Smooth muscle cell (in vitro differentiated cells): ENCODE data around the gene SLC31A1. TPM values are rescaled to one million over a fixed set of nuclear protein-coding genes. Genes with fewer than 3 reads are reported as not detected.
"Not testable (repeated sequence)": the region's sequence is repeated elsewhere in the genome, so short reads cannot be mapped to it uniquely, and the experiment has no call there.

Experiments
- DNase-seq: peaks from one replicate; lab custom pipeline; 2025; ENCODE audit not compliant: unreplicated experiment; lab: John Stamatoyannopoulos, UW
- H2AFZ ChIP-seq: fragments of 200-600 bp; sonication (generic); 2 replicates; pipeline ENCODE4 v1.6.0; 2016; ENCODE audit warnings: antibody characterized with exemption, low read depth, mild to moderate bottlenecking
- H3F3A ChIP-seq: fragments of 200-600 bp; sonication (generic); 2 replicates; pipeline ENCODE4 v1.6.0; 2017; ENCODE audit warnings: antibody characterized with exemption, low read depth
- H3K27ac ChIP-seq: fragments of 200-600 bp; sonication (generic); 2 replicates; pipeline ENCODE4 v1.5.1; 2016; ENCODE audit warnings: low read depth, mild to moderate bottlenecking
- H3K27me3 ChIP-seq: fragments of 200-600 bp; sonication (generic); 2 replicates; pipeline ENCODE4 v1.6.1; 2016; ENCODE audit warnings: low read depth, mild to moderate bottlenecking
- H3K36me3 ChIP-seq: fragments of 200-600 bp; sonication (generic); 2 replicates; pipeline ENCODE4 v1.5.1; 2016; ENCODE audit warnings: low read depth
- H3K4me1 ChIP-seq: fragments of 200-600 bp; sonication (generic); 2 replicates; pipeline ENCODE4 v1.5.1; 2016; ENCODE audit warnings: low read depth
- H3K4me2 ChIP-seq: fragments of 200-600 bp; sonication (generic); 2 replicates; pipeline ENCODE4 v1.6.0; 2016; ENCODE audit warnings: mild to moderate bottlenecking
- H3K4me3 ChIP-seq: fragments of 200-600 bp; sonication (generic); 2 replicates; pipeline ENCODE4 v1.5.1; 2016; ENCODE audit warnings: mild to moderate bottlenecking
- H3K79me2 ChIP-seq: fragments of 200-600 bp; sonication (generic); 2 replicates; pipeline ENCODE4 v1.6.0; 2016; ENCODE audit warnings: low read depth, mild to moderate bottlenecking
- H3K9ac ChIP-seq: fragments of 200-600 bp; sonication (generic); 2 replicates; pipeline ENCODE4 v1.6.0; 2016; ENCODE audit warnings: low read depth
- H3K9me3 ChIP-seq: fragments of 200-600 bp; sonication (generic); replicated peaks from 2 replicates; pipeline ENCODE4 v1.5.1; 2016; ENCODE audit warnings: low read depth
- H4K20me1 ChIP-seq: fragments of 200-600 bp; sonication (generic); 2 replicates; pipeline ENCODE4 v1.6.0; 2016; ENCODE audit warnings: low read depth
- WGBS: methylation state at CpG from one replicate; pipeline ENCODE4 v1.1.7; 2016; ENCODE audit warnings: low lambda C conversion rate; 5-methylcytosine and 5-hydroxymethylcytosine counted together
- polyA plus RNA-seq: library from polyadenylated mRNA; unstranded; fragments of >200 nt; fragmentation: Nextera tagmentation; extraction: Ambion mirVana; gene quantifications from 2 replicates; pipeline ENCODE4 v1.2.1, GENCODE V29; 2016
- total RNA-seq: library from RNA; depleted of rRNA; stranded (reverse); fragments of >200 nt; gene quantifications from 2 replicates; pipeline ENCODE4 v1.2.3, GENCODE V29; 2014
- TF ChIP-seq, protein P1 (sequence below): fragments of 200-600 bp; sonication (generic); IDR thresholded peaks from 2 replicates; pipeline ENCODE4 v1.5.1; 2017; ENCODE audit warnings: borderline replicate concordance, mild to moderate bottlenecking, antibody characterized with exemption; ENCODE audit not compliant: insufficient read depth, poor library complexity, severe bottlenecking

SLC31A1 gene
- total and polyA plus RNA-seq, 2 experiments from 2014 or later: 34.7 to 35.8 TPM

DNA sequence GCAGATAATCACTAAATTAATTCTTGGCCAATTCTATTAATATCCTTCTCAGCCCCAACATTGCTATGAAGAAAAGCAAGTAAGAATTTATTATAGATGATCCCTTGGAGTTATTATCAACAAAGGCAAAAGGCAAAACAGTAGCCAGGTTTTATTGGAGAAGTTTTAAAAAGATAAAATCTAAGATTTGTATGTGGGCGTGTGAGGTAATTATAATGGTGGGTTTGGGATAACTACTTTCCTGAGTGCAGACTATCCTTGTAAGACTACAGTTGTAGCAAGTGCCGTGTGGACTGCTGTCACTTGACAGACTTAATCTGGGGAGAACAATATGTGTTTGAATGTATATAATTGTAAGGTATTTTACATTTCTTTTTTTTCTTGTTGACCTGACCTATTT is 23.2 kb downstream of the SLC31A1 start:
- peaks cover 58% of the 10 kb centered on the region for H3K79me2 ChIP-seq

DNA sequence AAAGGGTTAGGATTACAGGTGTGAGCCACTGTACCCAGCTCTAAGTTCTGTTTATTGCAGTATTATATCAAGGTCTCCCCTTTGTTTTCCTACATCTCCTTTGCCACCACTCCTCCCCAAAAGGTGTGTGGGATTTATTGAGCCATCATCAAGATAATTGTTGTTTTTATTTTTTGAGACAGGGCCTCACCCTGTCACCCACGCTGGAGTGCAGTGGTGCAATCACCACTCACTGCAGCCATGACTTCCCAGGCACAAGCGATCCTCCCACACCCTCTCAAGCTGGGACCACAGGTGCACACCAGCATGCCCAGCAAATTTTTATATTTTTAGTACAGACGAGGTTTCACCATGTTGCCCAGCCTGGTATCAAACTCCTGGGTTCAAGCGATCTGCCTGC is 24.6 kb downstream of the SLC31A1 start:
- no peak for DNase-seq
- Histone ChIP-seq H3F3A (no peaks in the 10 kb centered on the region), H3K36me3 (no peaks in the 10 kb centered on the region), H3K4me2 (no peak overlapping the region), H3K79me2 (peaks cover 50% of the 10 kb centered on the region), H2AFZ (no peak overlapping the region), H3K9ac (no peak overlapping the region), H3K27me3 (no peaks in the 10 kb centered on the region), H3K4me3 (no peak overlapping the region), H3K4me1 (no peaks in the 10 kb centered on the region), H3K27ac (no peak overlapping the region), H4K20me1 (peaks cover 84% of the 10 kb centered on the region), H3K9me3 (no peaks in the 10 kb centered on the region)
- TF ChIP-seq, protein P1, sequence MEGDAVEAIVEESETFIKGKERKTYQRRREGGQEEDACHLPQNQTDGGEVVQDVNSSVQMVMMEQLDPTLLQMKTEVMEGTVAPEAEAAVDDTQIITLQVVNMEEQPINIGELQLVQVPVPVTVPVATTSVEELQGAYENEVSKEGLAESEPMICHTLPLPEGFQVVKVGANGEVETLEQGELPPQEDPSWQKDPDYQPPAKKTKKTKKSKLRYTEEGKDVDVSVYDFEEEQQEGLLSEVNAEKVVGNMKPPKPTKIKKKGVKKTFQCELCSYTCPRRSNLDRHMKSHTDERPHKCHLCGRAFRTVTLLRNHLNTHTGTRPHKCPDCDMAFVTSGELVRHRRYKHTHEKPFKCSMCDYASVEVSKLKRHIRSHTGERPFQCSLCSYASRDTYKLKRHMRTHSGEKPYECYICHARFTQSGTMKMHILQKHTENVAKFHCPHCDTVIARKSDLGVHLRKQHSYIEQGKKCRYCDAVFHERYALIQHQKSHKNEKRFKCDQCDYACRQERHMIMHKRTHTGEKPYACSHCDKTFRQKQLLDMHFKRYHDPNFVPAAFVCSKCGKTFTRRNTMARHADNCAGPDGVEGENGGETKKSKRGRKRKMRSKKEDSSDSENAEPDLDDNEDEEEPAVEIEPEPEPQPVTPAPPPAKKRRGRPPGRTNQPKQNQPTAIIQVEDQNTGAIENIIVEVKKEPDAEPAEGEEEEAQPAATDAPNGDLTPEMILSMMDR: no peak
- 97% methylated on average over 4 of the region's 4 CpGs for WGBS

More for the DNA sequence above, 23.2 kb downstream of the SLC31A1 start:
- Histone ChIP-seq H3K27me3 (no peaks in the 10 kb centered on the region), H3K36me3 (no peaks in the 10 kb centered on the region), H3K4me1 (no peaks in the 10 kb centered on the region), H3K9me3 (no peaks in the 10 kb centered on the region), H3K4me2 (no peak overlapping the region), H3F3A (no peaks in the 10 kb centered on the region), H2AFZ (no peak overlapping the region), H4K20me1 (peaks cover 94% of the 10 kb centered on the region), H3K9ac (no peak overlapping the region), H3K27ac (no peak overlapping the region), H3K4me3 (no peak overlapping the region)
- 77% methylated on average over 2 of the region's 2 CpGs for WGBS
- DNase-seq: no peak
- TF ChIP-seq, protein P1: no peak

DNA sequence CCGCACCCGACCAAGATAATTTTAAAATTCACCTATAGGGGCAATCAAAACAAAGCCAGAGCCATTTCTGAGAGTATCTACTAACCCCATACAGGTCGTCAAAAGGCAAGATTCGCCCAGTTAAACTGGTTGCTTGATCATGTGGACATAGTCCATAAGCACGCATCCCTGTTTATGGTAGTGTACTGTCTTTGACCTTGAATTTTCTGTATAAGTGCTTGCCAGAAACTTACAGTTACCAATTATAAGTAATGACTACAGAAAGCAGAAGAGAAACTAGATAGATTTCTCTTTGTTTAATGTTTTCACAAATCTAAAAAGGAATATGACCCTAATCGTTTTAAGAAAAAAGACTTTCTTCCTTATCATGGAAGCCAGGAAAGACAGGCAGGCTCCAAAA is 25.6 kb downstream of the SLC31A1 start:
- no peak for DNase-seq
- TF ChIP-seq, protein P1: no peak
- Histone ChIP-seq H2AFZ (no peak overlapping the region), H4K20me1 (peaks cover 79% of the 10 kb centered on the region), H3K4me1 (no peaks in the 10 kb centered on the region), H3K27ac (no peak overlapping the region), H3K27me3 (no peaks in the 10 kb centered on the region), H3K9me3 (no peaks in the 10 kb centered on the region), H3K36me3 (no peaks in the 10 kb centered on the region), H3K4me2 (no peak overlapping the region), H3F3A (no peaks in the 10 kb centered on the region), H3K79me2 (peaks cover 51% of the 10 kb centered on the region), H3K4me3 (no peak overlapping the region), H3K9ac (no peak overlapping the region)
- WGBS: 94% methylated on average over 6 of the region's 6 CpGs

DNA sequence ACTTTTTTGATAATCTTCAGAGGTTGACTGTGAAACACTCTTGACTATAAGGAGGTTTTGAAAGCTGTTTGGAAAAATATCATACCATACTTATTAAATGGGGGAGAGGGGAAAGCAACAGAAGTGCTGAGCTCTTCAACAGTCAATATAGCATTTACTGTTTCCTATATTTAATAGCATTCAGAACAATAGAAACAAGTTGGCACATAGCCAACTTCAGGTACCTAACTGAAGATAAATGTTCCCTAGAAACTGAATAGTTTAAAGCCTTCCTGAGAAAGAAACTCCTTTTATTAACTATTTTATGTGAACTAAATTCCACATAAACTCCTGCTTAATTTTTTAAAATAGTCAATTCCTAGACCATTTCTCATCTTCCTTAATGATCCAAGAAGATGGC is 26.3 kb downstream of the SLC31A1 start:
- DNase-seq: no peak
- Histone ChIP-seq H3K27me3 (no peaks in the 10 kb centered on the region), H3K4me2 (no peak overlapping the region), H3K27ac (no peak overlapping the region), H3K36me3 (no peaks in the 10 kb centered on the region), H3K9me3 (no peaks in the 10 kb centered on the region), H4K20me1 (peaks cover 79% of the 10 kb centered on the region), H3K79me2 (peaks cover 58% of the 10 kb centered on the region), H2AFZ (no peak overlapping the region), H3F3A (no peaks in the 10 kb centered on the region), H3K4me3 (no peak overlapping the region), H3K9ac (no peak overlapping the region), H3K4me1 (no peaks in the 10 kb centered on the region)
- TF ChIP-seq, protein P1: no peak

DNA sequence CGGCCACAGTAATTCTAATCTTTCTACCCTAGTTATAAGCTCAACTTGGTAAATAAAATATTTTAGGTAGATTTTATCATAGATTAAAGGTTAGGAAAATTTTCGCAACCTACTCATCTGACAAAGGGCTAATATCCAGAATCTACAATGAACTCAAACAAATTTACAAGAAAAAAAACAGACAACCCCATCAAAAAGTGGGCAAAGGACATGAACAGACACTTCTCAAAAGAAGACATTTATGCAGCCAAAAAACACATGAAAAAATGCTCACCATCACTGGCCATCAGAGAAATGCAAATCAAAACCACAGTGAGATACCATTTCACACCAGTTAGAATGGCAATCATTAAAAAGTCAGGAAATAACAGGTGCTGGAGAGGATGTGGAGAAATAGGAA is 28.3 kb downstream of the SLC31A1 start:
- 100% methylated on average over 2 of the region's 2 CpGs for WGBS

More for the DNA sequence above, 28.3 kb downstream of the SLC31A1 start:
- not testable (repeated sequence) for H3K36me3 ChIP-seq, DNase-seq, H3K27me3 ChIP-seq, H2AFZ ChIP-seq, H3K27ac ChIP-seq, H3K9me3 ChIP-seq, H3K4me1 ChIP-seq, H3F3A ChIP-seq, H3K9ac ChIP-seq, H3K4me3 ChIP-seq, H3K4me2 ChIP-seq
- Histone ChIP-seq H3K79me2 (peaks cover 51% of the 10 kb centered on the region), H4K20me1 (peaks cover 76% of the 10 kb centered on the region)
